HCT116 (cell line): ENCODE data around the gene GCGR. TPM values are rescaled to one million over a fixed set of nuclear protein-coding genes. Genes with fewer than 3 reads are reported as not detected.
"Not testable (repeated sequence)": the region's sequence is repeated elsewhere in the genome, so short reads cannot be mapped to it uniquely, and the experiment has no call there.

Source experiments
- ATAC-seq: fragments of 200-7000 bp; cut with Tn5 transposase; 2 replicates; pipeline ENCODE4 v1.9.1; 2020; ENCODE audit warnings: mild to moderate bottlenecking, moderate library complexity
- BruUV-seq: library from RNA; stranded (reverse); fragments of 400-500 nt; replicated peaks from 2 replicates; lab custom pipeline; 2021; lab: Mats Ljungman, UMichigan
- CTCF ChIA-PET: fragments of 300-600 bp; sonication (Branson Sonifier 250); formaldehyde crosslinking; loops from one replicate; lab custom pipeline; 2021; ENCODE audit warnings: antibody characterized with exemption; lab: Charles Lee
- POLR2A ChIA-PET: fragments of 300-600, 350-600 bp; sonication (Branson Sonifier 250); formaldehyde crosslinking; loops from one replicate; lab custom pipeline; 2021; ENCODE audit warnings: antibody characterized with exemption; lab: Charles Lee
- RAD21 ChIA-PET, 2 experiments: fragments of 300-600 bp; sonication (Branson Sonifier 250); formaldehyde crosslinking; loops; one replicate each; lab custom pipeline; 2023; ENCODE audit warnings: low total read pairs in 2 of 2; ENCODE audit not compliant: uncharacterized antibody in 2 of 2, unreplicated experiment in 2 of 2, low non-redundant PET in 1 of 2; lab: Charles Lee
- DNase-seq: peaks from one replicate; pipeline ENCODE4 v3.0.0-alpha.2; 2010; ENCODE audit warnings: low read depth, low spot score
- H2AFZ ChIP-seq: fragments of 200-600 bp; shearing (Covaris generic), sonication (generic); 2 replicates; pipeline ENCODE4 v1.6.1; 2017; ENCODE audit warnings: low read depth, mixed run types, mixed read lengths, antibody characterized with exemption, low read length; ENCODE audit not compliant: poor library complexity, severe bottlenecking
- H3K27ac ChIP-seq: 2 replicates; pipeline ENCODE4 v1.5.1; 2012; ENCODE audit warnings: low read depth, low read length
- H3K27me3 ChIP-seq: fragments of 200-600 bp; sonication (generic); 2 replicates; pipeline ENCODE4 v1.6.1; 2016; ENCODE audit warnings: mixed run types, low read length, mixed read lengths; ENCODE audit not compliant: insufficient read depth
- H3K36me3 ChIP-seq, 2 experiments: fragments of 200-500 bp in 1 of 2; fragments of 200-600 bp in 1 of 2; sonication (Bioruptor generic) in 1 of 2; sonication (generic) in 1 of 2; 2 replicates each; pipeline versions ENCODE4 v1.5.1 to v1.6.1; 2014 to 2016; ENCODE audit warnings: low read length in 2 of 2, inconsistent platforms in 1 of 2, mixed read lengths in 1 of 2, mixed run types in 1 of 2; ENCODE audit not compliant: insufficient read depth in 2 of 2, control insufficient read depth in 1 of 2
- H3K4me1 ChIP-seq, 2 experiments: fragments of 200-600 bp in 1 of 2; sonication (generic) in 1 of 2; 2 replicates each; pipeline versions ENCODE4 v1.5.1 to v1.6.1; 2012 to 2017; ENCODE audit warnings: low read length in 2 of 2, inconsistent platforms in 1 of 2, mild to moderate bottlenecking in 1 of 2, mixed read lengths in 1 of 2, mixed run types in 1 of 2, moderate library complexity in 1 of 2; ENCODE audit not compliant: insufficient read depth in 2 of 2, control insufficient read depth in 1 of 2
- H3K4me2 ChIP-seq: fragments of 200-600 bp; sonication (generic); 2 replicates; pipeline ENCODE4 v1.6.1; 2017; ENCODE audit warnings: mixed run types, low read length, mixed read lengths
- H3K4me3 ChIP-seq, 2 experiments: fragments of 200-600 bp in 1 of 2; sonication (generic) in 1 of 2; replicated peaks in 1 of 2; 2 replicates each; pipeline ENCODE4 v1.5.1; 2011 to 2016; ENCODE audit warnings: low read length in 2 of 2, control low read depth in 1 of 2, low read depth in 1 of 2, mild to moderate bottlenecking in 1 of 2, mixed read lengths in 1 of 2, mixed run types in 1 of 2
- H3K79me2 ChIP-seq: fragments of 200-600 bp; sonication (generic); 2 replicates; pipeline ENCODE4 v1.6.1; 2017; ENCODE audit warnings: mild to moderate bottlenecking, mixed run types, low read length, moderate library complexity, mixed read lengths; ENCODE audit not compliant: insufficient read depth
- H3K9ac ChIP-seq: fragments of 200-600 bp; sonication (generic); 2 replicates; pipeline ENCODE4 v1.6.1; 2016; ENCODE audit warnings: low read length, mixed read lengths
- H3K9me2 ChIP-seq: fragments of 200-600 bp; sonication (generic), shearing (Covaris generic); 2 replicates; pipeline ENCODE4 v1.6.1; 2017; ENCODE audit warnings: mixed run types, mild to moderate bottlenecking, moderate library complexity; ENCODE audit not compliant: insufficient read depth
- H3K9me3 ChIP-seq, 2 experiments: fragments of 200-500 bp in 1 of 2; fragments of 200-600 bp in 1 of 2; sonication (Bioruptor generic) in 1 of 2; sonication (generic) in 1 of 2; 2 replicates each; pipeline ENCODE4 v1.6.1; 2014 to 2017; ENCODE audit warnings: low read length in 2 of 2, mixed read lengths in 2 of 2, inconsistent platforms in 1 of 2, low read depth in 1 of 2, mild to moderate bottlenecking in 1 of 2, mixed run types in 1 of 2, moderate library complexity in 1 of 2; ENCODE audit not compliant: control insufficient read depth in 1 of 2, insufficient read depth in 1 of 2
- H4K20me1 ChIP-seq: fragments of 200-600 bp; sonication (generic), shearing (Covaris generic); 2 replicates; pipeline ENCODE4 v1.6.1; 2017; ENCODE audit warnings: mixed run types, mild to moderate bottlenecking, moderate library complexity; ENCODE audit not compliant: insufficient read depth
- EZH2 ChIP-seq: fragments of 200-600 bp; sonication (generic); IDR thresholded peaks from 2 replicates; pipeline ENCODE4 v1.6.1; 2017; ENCODE audit warnings: antibody characterized with exemption, mixed run types
- intact Hi-C: fragments of 100-400 bp; cut with micrococcal nuclease; formaldehyde crosslinking; loops from 2 replicates; pipeline ENCODE4 v1.10.0; 2022
- total RNA-seq: library from RNA; stranded (reverse); gene quantifications from one replicate; pipeline ENCODE4 v1.2.1, GENCODE V29; 2021; ENCODE audit not compliant: unreplicated experiment

The GCGR gene
- total RNA-seq, 1 experiment from 2014 or later: not detected

DNA sequence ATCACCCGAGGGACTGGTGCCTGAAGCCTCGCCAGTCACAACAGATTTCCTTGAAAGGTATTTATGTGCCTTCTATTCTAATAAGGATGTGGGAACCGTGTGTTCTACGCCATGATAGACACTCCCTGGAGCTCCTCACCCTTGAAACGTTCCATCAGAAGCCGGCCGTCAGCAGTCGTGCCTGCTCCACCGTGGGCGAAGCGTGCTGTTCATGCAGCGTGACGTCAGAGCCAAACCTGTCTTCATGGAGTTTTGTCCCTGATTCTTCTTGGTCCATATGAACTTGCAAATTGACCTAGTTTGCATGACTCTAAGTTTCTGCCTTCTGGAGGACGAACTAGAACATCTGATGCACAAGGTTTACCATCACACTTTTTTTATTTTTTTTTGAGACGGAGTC, 35.4 kb downstream of the GCGR start:
- POLR2A ChIA-PET: interaction anchor here (0.6 kb wide), 1 partner anchor 9 kb away, joined by 4 read pairs; no protein-coding TSS in a partner anchor
- H3K4me1 ChIP-seq: peaks cover 3 to 5% of the 10 kb centered on the region in 2 experiments; a peak in 3 of 4 replicates

DNA sequence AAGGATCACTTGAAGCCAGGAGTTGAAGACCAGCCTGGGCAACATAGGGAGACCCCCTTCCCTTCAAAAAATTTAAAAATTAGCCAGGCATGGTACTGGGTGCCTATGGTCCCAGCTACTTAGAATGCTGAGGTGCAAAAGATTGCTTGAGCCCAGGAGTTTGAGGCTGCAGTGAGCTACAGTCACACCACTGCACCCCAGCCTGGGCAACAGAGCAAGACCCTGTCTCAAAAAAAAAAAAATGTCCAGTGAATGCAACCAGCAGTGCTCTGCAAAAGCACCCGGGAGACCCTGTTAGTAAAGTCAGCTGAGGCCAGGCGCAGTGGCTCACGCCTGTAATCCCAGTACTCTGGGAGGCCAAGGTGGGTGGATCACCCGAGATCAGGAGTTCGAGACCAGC, 36.1 kb downstream of the GCGR start:
- DNase-seq, H3K79me2 ChIP-seq, BruUV-seq, H3K27me3 ChIP-seq, H3K4me1 ChIP-seq, CTCF ChIA-PET, POLR2A ChIA-PET, H3K27ac ChIP-seq, H3K4me3 ChIP-seq, ATAC-seq, H2AFZ ChIP-seq, H3K9ac ChIP-seq, H3K4me2 ChIP-seq, H3K9me2 ChIP-seq, intact Hi-C loops, H3K9me3 ChIP-seq, H4K20me1 ChIP-seq, RAD21 ChIA-PET: not testable (repeated sequence)
- H3K36me3 ChIP-seq: peaks cover 8 to 21% of the 10 kb centered on the region in 2 experiments; a peak in 3 of 4 replicates

More for the DNA sequence above, 35.4 kb downstream of the GCGR start:
- TF ChIP-seq EZH2: no peak
- TF ChIP-seq, all 23 proteins: peak for 0
- Histone ChIP-seq H3K27ac (no peak overlapping the region), H3K9ac (no peak overlapping the region), H4K20me1 (no peaks in the 10 kb centered on the region), H3K27me3 (no peaks in the 10 kb centered on the region), H3K9me3 (no peaks in the 10 kb centered on the region), H3K4me2 (no peak overlapping the region), H2AFZ (no peak overlapping the region), H3K4me3 (no peak overlapping the region), H3K36me3 (peaks cover 4 to 19% of the 10 kb centered on the region in 2 experiments; a peak in 3 of 4 replicates), H3K9me2 (no peaks in the 10 kb centered on the region), H3K79me2 (peaks cover 5% of the 10 kb centered on the region; the same call in 1 of the 2 replicates)
- DNase-seq (no peak), ATAC-seq (no peak)
- no TSS peak for BruUV-seq
- ChIA-PET RAD21 (no interaction called here), CTCF (no interaction called here)
- intact Hi-C loops: no loop called here
